Measurements from ENCODE around the gene RIOX2.
A peak's percentile ranks its signal among the peaks of the same experiment; 100 is the strongest.

RIOX2 gene

GRCh38 chr3:97988784-97989568 lies 16.7 kb upstream of the RIOX2 start:
- no peak for DNase-seq

DNA sequence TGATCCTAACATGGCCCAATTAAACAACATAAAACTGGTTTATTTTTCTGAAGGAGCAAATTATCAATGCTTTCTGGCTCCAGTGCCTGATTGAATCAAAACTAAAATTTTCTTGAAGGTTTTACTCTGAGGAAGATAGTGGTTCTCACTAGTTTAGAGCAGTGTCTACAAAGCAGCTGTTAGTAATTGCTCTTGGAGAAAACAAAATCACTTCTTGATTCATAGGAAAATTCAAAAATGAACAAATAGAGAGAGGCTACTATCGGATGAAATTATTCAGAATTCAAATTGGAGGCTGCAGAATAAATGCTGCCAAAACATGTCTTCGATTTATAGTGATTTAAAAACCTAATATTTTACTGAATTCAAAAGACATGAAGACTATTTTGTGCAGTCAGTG lies 15.1 kb upstream of the RIOX2 start:
- DNase-seq = no peak

DNA sequence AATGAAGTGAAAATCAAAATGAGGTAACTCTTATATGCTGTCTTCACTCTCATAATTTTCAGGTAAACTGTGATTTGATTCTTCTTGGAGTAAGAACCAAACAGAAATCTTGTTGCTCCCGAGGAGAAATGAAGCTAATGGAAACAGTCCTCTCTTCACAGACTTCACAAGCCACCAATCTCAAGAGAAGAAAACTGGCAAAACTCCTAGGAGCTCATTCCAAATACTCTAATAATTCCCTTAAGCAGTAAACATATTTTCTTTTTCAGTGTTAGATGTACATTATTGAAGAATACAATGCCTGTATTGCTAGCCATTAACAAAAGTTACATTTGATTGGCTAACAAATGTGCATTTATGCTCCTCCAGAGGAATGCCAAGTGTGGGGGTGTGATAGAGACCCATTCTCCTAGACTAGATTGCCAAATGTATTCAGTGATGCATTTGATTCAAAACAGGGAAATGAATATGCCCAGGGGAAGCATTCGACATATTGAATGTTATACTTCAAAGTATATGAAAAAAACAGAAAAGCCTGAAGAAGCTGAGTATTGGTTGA lies 11.8 kb upstream of the RIOX2 start:
- DNase-seq = no peak

DNA sequence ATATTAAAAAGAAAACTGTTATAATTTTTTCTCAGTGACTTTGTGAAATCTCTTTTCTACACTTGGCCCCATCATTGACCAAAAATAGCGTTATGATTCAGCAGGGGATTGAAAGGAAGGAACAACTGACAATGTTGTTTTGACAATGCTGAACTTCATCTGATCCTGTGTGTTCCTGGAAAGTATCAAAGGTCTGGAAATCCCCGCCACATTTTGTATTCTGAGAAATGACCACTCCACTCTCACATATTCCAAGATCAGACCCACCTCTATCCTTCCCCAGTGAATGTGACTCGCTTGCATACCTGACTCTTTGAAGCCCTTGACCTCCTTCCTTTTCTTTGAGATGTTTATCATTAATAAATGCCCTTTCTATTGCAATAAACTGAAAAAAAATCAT lies 9.7 kb upstream of the RIOX2 start:
- DNase-seq = no peak

DNA sequence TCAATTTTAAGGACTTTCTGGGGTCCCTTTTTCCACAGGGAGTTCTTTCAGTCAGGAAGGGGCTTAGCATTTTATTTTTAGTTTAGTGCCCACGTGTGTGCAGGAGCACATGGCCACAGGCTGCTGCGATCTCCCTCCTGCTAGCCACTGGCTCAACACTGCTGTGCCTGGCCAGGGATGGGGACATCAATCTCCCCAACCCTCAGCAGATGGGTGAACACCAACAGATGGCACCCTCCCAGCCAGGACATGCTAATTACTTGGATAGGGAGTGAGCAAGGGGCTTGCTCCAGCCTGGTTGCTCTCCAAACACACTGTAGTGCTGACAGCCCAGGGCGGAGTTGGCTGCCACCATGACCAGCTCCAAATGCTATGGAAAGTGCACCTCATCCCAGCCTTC lies 7.4 kb upstream of the RIOX2 start:
- no peak for DNase-seq

- DNase-seq = no peak
Measured at GRCh38 chr3:97975466-97975865, 3.2 kb upstream of the RIOX2 start.

DNA sequence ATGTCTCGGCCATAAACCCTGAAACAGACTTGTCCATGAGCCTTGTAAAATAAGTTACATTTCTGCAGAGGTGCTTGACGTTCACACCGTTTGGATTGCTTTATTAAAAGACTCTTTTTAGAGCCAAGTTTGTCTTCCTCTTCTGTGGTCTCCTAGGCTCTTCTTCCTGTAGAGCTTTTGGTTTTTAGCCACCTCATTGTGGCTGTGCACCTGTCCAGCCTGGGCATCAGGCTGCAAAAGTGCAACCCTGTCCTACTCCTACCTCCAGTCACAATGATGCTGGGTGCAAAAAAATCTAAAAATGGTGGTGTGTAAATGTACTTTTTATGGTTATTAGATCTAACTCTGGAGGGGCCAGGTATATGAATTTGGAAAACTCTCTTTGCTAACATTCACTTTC lies 2.8 kb upstream of the RIOX2 start:
- no peak for DNase-seq

GRCh38 chr3:97972976-97973375 lies 745 bp upstream of the RIOX2 start:
- no peak for DNase-seq

GRCh38 chr3:97970956-97971620 lies 1.1 kb downstream of the RIOX2 start:
- DNase-seq = no peak

DNA sequence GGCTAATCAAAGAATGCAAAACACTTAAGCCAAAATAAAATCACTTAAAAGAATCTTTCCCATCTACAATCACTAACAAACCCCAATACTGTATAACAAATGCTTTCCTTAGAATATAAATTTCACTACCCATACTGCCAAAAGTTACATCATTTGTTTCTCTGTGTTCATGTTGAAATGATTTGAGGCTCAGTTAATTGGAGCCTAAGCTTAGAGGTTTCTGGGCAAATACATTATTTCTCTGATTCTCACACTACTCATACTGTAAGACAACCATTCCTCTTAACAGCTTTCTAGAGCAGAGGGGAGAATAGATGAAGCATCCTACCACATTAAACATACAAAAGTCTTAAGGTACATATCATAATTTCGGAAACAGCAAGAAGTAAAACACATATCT lies 2.1 kb downstream of the RIOX2 start:
- DNase-seq = no peak

GRCh38 chr3:97969541-97969940 lies 2.7 kb downstream of the RIOX2 start:
- DNase-seq = no peak

GRCh38 chr3:97968376-97968775 lies 3.9 kb downstream of the RIOX2 start:
- DNase-seq = no peak

DNA sequence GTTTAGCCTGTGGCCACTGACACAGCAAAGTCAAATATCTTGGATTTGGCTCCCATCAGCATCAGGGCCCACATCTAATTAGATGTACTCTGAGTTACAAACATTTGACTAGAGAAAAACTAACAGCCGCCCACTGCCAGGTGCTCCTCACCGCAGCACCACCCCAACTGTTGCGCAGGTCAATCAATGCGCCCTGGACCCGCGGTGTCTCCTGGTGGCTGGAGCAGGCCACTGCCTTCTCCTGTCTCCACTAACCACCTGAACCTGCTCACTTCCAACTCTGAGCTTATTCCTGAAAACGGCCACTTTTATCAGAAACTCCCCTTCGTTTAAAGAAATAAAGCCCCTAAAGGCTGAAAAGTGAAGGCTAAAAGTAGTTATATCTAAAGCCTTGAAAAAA lies 4.3 kb downstream of the RIOX2 start:
- no peak for DNase-seq

DNA sequence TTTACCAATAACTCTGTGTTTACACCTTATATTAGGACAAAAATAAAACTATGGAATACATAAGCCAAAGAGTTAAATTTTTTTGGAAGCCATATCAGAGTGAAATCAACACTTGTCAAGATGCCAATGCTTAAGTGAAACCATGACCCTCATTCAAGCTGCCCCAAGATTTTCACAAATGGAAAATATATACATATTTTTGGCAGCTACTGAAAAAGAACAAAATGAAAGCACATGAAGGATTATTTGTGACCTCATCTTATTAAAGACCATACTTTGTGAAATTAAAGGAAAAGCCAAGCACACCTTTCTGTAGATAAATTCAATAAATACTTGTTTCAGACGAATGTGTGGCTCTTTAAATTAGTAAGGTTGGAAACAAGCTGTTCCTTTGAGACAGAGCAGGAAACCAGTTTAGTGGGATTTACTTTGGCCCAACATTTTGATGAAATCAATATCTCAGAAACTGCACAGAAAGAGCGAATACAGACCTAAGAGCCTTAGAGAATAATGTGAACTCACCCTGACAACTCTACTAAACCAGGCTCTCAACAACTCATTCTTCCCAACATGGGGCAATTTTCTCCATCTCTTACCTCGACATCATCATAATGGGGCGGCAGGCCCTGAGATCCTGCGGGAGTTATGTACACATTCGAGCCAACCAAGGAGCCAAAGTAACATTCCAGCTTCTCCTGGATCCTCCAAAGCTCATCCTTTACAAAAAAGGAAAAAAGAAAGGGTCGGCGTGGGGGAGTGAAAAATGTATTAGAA lies 11.1 kb downstream of the RIOX2 start:
- DNase-seq = no peak

DNA sequence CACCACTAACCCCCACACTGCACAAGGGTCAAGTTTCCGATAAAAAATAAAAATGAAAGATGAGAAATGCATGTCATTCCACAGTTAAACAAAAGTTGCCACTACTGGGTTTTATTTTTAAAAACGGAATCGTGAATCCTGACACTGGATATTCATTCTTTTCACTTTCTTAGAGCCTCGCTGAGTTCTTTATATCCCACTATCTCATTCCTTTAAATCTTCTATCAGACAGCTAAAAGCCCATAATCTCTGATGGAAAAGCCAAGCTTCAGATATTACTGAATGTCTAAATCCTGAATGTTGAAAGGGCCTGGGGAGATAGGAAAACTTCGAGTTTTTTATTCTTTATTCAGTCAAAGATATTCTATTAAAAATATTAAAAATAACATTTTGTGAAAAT lies 11.7 kb downstream of the RIOX2 start:
- no peak for DNase-seq

GRCh38 chr3:97959872-97960271 lies 12.4 kb downstream of the RIOX2 start:
- no peak for DNase-seq

- no peak for DNase-seq
Measured at GRCh38 chr3:97958796-97959195, 13.4 kb downstream of the RIOX2 start.

- no peak for DNase-seq
Measured at GRCh38 chr3:97958396-97958795, 13.8 kb downstream of the RIOX2 start.

GRCh38 chr3:97957617-97958311 lies 14.5 kb downstream of the RIOX2 start:
- peak; percentile 79 for DNase-seq

DNA sequence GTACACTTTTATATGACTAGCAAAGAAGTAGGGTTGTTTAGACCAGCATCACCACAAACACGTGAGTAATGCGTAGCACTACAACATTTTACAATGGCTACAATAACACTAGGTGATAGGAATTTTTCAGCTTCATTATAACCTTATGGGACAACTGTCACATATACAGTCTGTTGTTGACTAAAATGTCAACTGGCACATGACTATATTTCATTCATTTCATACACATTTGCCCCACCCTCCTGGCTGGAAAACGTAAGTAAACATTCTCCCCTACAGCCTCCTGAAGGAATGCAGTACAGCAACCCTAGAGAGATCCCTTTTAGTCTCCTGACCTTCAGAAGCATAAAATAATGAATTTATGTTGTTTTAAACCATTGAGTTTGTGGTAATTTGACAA lies 16.2 kb downstream of the RIOX2 start:
- no peak for DNase-seq

DNA sequence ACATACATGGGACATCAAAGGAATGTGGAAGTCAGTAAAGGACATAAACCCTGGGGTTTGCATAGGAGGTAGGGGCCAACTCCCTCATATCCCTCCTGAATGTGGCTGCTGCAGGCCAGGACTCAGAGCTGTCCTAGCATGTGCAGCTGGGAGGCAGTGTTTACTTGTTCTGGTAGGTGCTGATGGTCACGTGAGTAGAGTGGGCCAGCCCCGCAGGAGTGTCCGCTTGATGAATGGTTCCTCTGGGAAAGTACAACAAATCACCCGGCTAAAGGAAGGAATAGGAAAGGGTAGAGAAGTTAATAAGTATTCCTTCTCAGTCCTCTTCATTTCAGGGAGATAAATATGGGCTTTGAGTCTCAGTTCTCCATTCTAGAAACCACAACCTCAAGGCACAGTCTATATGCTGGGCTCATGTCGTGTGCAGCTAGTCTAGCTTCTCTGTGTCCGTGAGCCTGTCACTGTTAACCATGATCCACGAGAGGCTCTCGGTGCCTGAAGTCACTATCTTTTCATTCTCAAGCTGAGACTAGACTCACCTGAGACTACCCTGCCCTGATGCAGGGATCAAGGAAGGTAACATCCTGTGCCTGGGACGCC lies 17.9 kb downstream of the RIOX2 start:
- DNase-seq = no peak

GRCh38 chr3:97952872-97953271 lies 19.4 kb downstream of the RIOX2 start:
- no peak for DNase-seq

DNA sequence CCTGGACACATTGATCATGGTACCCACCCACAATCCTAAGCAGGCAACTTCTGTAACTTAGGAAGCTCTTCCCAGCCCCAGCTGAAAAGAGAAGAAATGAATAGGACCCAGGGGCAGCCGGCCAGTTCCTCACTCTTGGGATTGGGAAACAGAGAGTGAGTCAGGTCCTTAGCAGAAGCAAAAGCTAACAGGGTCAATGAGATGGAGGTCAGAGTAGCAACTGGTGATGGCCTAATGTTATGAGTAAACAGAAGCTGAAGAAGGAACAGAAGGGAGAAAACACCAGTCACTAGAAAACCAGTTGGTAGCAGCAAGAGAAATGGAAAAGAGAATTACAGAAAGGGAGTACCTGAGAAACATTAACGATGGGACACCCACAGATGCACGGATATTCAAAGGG lies 20.0 kb downstream of the RIOX2 start:
- DNase-seq = no peak
